HepG2 (cell line): ENCODE data around the gene BNIP1. TPM values are rescaled to one million over a fixed set of nuclear protein-coding genes. Genes with fewer than 3 reads are reported as not detected.

Source experiments
- HES4 ChIP-seq: sonication (generic); formaldehyde crosslinking; IDR thresholded peaks from 2 replicates; pipeline ENCODE4 v1.9.0; 2021; ENCODE audit warnings: mild to moderate bottlenecking, missing genetic modification reagents, borderline replicate concordance
- HNRNPL ChIP-seq: fragments of 200-400 bp; formaldehyde crosslinking; IDR thresholded peaks from 2 replicates; pipeline ENCODE4 v1.6.1; 2017; ENCODE audit warnings: mild to moderate bottlenecking, low read depth, low read length
- HNRNPLL ChIP-seq: fragments of 200-400 bp; formaldehyde crosslinking; IDR thresholded peaks from 2 replicates; pipeline ENCODE4 v1.6.1; 2017; ENCODE audit warnings: mild to moderate bottlenecking, low read depth, low read length; ENCODE audit not compliant: poor library complexity, severe bottlenecking
- ISL2 ChIP-seq: sonication (generic); formaldehyde crosslinking; IDR thresholded peaks from 2 replicates; pipeline ENCODE4 v1.5.0; 2020; ENCODE audit warnings: missing genetic modification reagents
- LCORL ChIP-seq, 2 experiments: fragments of 450-650 bp in 1 of 2; sonication (generic) in 1 of 2; formaldehyde crosslinking in 1 of 2; IDR thresholded peaks; 2 replicates each; pipeline versions ENCODE4 v1.5.0 to v1.6.1; 2017 to 2020; ENCODE audit warnings: antibody characterized with exemption in 1 of 2, missing genetic modification reagents in 1 of 2
- SMC3 ChIP-seq: IDR thresholded peaks from 2 replicates; pipeline ENCODE4 v1.6.1; 2011; ENCODE audit warnings: low read length, improper control_type of control experiment
- ZFP36 ChIP-seq: fragments of 150-350 bp; IDR thresholded peaks from 2 replicates; pipeline ENCODE4 v1.6.1; 2018; ENCODE audit warnings: borderline replicate concordance, low read length, low read depth; ENCODE audit not compliant: partially characterized antibody
- ZFY ChIP-seq: sonication (generic); formaldehyde crosslinking; IDR thresholded peaks from 2 replicates; pipeline ENCODE4 v1.4.0; 2020; ENCODE audit warnings: missing genetic modification reagents
- ZMAT3 ChIP-seq: sonication (generic); formaldehyde crosslinking; conservative IDR thresholded peaks from 2 replicates; pipeline ENCODE4 v1.7.0; 2021; ENCODE audit warnings: missing genetic modification reagents
- ZNF747 ChIP-seq: sonication (generic); formaldehyde crosslinking; IDR thresholded peaks from 2 replicates; pipeline ENCODE4 v1.8.1; 2023; ENCODE audit warnings: missing genetic modification reagents, mild to moderate bottlenecking, borderline replicate concordance
- polyA plus RNA-seq, 8 experiments: library from polyadenylated mRNA; depleted of rRNA in 3 of 8; stranded (reverse) in 7 of 8; unstranded in 1 of 8; fragments of >200 nt; fragmentation: Illumina TruSeq in 4 of 8; extraction: Trizol in 4 of 8; gene quantifications; 2 replicates each; pipeline versions ENCODE4 v1.2.1 to v1.2.3, GENCODE V29; 2011 to 2016; ENCODE audit warnings: low read depth in 4 of 8, missing spikeins in 1 of 8, mixed read lengths in 1 of 8; ENCODE audit not compliant: insufficient read depth in 1 of 8
- total RNA-seq, 5 experiments: library from RNA; depleted of rRNA; stranded (reverse); fragments of >200 nt; fragmentation: Illumina TruSeq; extraction: Trizol; gene quantifications; 2 replicates each; pipeline ENCODE4 v1.2.3, GENCODE V29; 2016; ENCODE audit warnings: low read depth in 1 of 5
- TF ChIP-seq, protein P1 (sequence below): sonication (generic); formaldehyde crosslinking; conservative IDR thresholded peaks from 2 replicates; pipeline ENCODE4 v1.4.0; 2020; ENCODE audit warnings: mild to moderate bottlenecking, missing genetic modification reagents, moderate library complexity
- TF ChIP-seq, protein P2 (sequence below): sonication (generic); formaldehyde crosslinking; IDR thresholded peaks from 2 replicates; pipeline ENCODE4 v1.4.0; 2020; ENCODE audit warnings: low read depth, missing genetic modification reagents
- TF ChIP-seq, protein P3 (sequence below): sonication (generic); formaldehyde crosslinking; IDR thresholded peaks from 2 replicates; pipeline ENCODE4; 2020; ENCODE audit warnings: missing genetic modification reagents, mild to moderate bottlenecking, borderline replicate concordance
- TF ChIP-seq, protein P4 (sequence below): sonication (generic); formaldehyde crosslinking; IDR thresholded peaks from 2 replicates; pipeline ENCODE4 v1.8.1; 2023; ENCODE audit warnings: mild to moderate bottlenecking, missing genetic modification reagents

The BNIP1 gene
- total and polyA plus RNA-seq, 2 of the 13 experiments (the other 11 are each of a cell fraction or from before 2014, with no cell fraction given) = 13.2 to 16.9 TPM

DNA sequence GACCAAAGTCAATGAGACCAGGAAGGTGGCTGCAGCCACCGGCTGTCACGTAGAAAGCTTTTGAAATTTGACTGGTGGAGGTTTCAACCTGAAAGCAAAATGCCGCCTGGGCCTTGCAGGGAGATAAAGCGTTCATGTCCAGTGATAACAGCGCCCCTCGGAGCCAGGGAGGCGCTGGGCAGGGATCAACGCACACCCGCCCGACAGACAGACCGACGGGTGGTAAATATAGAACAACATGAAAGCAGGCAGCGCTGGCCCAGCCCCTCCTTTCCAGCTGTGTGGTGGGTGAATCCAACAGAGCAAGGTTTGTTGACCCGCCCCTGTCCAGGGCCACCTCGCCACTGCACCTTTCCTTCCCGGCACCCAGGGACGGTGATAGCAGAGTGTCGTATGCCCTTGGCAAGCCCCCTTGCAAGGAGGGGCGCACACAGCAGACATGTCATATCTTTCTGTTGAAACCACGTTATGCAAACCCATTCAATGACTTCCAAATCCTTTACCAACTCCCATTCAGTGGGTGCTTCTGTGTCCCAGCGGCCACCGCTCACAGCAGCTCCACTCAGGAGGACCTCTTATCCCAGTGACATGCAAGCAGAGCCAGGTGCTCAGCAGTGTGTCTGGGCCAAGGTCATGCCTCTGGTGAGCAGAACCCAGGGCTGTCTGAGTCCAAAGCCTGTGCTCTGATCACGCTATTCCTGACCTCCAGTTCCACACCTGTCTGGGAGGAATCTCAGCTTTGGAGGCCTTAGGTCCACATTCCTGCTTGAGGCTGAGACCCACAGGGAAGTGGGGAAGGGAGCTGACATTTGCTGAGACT lies 52.0 kb downstream of the BNIP1 start (continued):
- TF ChIP-seq, protein P1, sequence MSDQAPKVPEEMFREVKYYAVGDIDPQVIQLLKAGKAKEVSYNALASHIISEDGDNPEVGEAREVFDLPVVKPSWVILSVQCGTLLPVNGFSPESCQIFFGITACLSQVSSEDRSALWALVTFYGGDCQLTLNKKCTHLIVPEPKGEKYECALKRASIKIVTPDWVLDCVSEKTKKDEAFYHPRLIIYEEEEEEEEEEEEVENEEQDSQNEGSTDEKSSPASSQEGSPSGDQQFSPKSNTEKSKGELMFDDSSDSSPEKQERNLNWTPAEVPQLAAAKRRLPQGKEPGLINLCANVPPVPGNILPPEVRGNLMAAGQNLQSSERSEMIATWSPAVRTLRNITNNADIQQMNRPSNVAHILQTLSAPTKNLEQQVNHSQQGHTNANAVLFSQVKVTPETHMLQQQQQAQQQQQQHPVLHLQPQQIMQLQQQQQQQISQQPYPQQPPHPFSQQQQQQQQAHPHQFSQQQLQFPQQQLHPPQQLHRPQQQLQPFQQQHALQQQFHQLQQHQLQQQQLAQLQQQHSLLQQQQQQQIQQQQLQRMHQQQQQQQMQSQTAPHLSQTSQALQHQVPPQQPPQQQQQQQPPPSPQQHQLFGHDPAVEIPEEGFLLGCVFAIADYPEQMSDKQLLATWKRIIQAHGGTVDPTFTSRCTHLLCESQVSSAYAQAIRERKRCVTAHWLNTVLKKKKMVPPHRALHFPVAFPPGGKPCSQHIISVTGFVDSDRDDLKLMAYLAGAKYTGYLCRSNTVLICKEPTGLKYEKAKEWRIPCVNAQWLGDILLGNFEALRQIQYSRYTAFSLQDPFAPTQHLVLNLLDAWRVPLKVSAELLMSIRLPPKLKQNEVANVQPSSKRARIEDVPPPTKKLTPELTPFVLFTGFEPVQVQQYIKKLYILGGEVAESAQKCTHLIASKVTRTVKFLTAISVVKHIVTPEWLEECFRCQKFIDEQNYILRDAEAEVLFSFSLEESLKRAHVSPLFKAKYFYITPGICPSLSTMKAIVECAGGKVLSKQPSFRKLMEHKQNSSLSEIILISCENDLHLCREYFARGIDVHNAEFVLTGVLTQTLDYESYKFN (CRISPR knock-in tag) = peak; percentile 48
- 0 out of 2 replicates have a peak, but pooled peaks have one; percentile 9 for TF ChIP-seq SMC3
- TF ChIP-seq, protein P2, sequence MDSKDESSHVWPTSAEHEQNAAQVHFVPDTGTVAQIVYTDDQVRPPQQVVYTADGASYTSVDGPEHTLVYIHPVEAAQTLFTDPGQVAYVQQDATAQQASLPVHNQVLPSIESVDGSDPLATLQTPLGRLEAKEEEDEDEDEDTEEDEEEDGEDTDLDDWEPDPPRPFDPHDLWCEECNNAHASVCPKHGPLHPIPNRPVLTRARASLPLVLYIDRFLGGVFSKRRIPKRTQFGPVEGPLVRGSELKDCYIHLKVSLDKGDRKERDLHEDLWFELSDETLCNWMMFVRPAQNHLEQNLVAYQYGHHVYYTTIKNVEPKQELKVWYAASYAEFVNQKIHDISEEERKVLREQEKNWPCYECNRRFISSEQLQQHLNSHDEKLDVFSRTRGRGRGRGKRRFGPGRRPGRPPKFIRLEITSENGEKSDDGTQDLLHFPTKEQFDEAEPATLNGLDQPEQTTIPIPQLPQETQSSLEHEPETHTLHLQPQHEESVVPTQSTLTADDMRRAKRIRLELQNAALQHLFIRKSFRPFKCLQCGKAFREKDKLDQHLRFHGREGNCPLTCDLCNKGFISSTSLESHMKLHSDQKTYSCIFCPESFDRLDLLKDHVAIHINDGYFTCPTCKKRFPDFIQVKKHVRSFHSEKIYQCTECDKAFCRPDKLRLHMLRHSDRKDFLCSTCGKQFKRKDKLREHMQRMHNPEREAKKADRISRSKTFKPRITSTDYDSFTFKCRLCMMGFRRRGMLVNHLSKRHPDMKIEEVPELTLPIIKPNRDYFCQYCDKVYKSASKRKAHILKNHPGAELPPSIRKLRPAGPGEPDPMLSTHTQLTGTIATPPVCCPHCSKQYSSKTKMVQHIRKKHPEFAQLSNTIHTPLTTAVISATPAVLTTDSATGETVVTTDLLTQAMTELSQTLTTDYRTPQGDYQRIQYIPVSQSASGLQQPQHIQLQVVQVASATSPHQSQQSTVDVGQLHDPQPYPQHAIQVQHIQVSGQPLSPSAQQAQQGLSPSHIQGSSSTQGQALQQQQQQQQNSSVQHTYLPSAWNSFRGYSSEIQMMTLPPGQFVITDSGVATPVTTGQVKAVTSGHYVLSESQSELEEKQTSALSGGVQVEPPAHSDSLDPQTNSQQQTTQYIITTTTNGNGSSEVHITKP (CRISPR knock-in tag) = peak; percentile 67; the same call in 1 of the 2 replicates
- TF ChIP-seq ZNF747 (CRISPR knock-in tag) = peak; percentile 63; the same call in 1 of the 2 replicates
- TF ChIP-seq HNRNPL = 0 out of 2 replicates have a peak, but pooled peaks have one; percentile 55
- no peak for TF ChIP-seq ISL2 (CRISPR knock-in tag)
- 0 out of 2 replicates have a peak, but pooled peaks have one; percentile 22 for TF ChIP-seq HES4 (CRISPR knock-in tag)
- TF ChIP-seq, protein P3, sequence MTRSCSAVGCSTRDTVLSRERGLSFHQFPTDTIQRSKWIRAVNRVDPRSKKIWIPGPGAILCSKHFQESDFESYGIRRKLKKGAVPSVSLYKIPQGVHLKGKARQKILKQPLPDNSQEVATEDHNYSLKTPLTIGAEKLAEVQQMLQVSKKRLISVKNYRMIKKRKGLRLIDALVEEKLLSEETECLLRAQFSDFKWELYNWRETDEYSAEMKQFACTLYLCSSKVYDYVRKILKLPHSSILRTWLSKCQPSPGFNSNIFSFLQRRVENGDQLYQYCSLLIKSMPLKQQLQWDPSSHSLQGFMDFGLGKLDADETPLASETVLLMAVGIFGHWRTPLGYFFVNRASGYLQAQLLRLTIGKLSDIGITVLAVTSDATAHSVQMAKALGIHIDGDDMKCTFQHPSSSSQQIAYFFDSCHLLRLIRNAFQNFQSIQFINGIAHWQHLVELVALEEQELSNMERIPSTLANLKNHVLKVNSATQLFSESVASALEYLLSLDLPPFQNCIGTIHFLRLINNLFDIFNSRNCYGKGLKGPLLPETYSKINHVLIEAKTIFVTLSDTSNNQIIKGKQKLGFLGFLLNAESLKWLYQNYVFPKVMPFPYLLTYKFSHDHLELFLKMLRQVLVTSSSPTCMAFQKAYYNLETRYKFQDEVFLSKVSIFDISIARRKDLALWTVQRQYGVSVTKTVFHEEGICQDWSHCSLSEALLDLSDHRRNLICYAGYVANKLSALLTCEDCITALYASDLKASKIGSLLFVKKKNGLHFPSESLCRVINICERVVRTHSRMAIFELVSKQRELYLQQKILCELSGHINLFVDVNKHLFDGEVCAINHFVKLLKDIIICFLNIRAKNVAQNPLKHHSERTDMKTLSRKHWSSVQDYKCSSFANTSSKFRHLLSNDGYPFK (CRISPR knock-in tag) = peak; percentile 27; the same call in 1 of the 2 replicates
- TF ChIP-seq HNRNPLL = no peak
- TF ChIP-seq, protein P4, sequence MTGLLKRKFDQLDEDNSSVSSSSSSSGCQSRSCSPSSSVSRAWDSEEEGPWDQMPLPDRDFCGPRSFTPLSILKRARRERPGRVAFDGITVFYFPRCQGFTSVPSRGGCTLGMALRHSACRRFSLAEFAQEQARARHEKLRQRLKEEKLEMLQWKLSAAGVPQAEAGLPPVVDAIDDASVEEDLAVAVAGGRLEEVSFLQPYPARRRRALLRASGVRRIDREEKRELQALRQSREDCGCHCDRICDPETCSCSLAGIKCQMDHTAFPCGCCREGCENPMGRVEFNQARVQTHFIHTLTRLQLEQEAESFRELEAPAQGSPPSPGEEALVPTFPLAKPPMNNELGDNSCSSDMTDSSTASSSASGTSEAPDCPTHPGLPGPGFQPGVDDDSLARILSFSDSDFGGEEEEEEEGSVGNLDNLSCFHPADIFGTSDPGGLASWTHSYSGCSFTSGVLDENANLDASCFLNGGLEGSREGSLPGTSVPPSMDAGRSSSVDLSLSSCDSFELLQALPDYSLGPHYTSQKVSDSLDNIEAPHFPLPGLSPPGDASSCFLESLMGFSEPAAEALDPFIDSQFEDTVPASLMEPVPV (CRISPR knock-in tag) = peak; percentile 37; the same call in 1 of the 2 replicates
- 0 out of 2 replicates have a peak, but pooled peaks have one; percentile 41 for TF ChIP-seq ZMAT3 (CRISPR knock-in tag)
- TF ChIP-seq ZFY (CRISPR knock-in tag) = 0 out of 2 replicates have a peak, but pooled peaks have one; percentile 28
- no peak for TF ChIP-seq LCORL (IDR thresholded peaks at IDR 0.05)
- TF ChIP-seq LCORL (CRISPR knock-in tag; IDR thresholded peaks at IDR 0.05) = peak; percentile 25; the same call in 1 of the 2 replicates
- no peak for TF ChIP-seq ZFP36
